H1 (cell line): Measurements from ENCODE around the gene UHRF2. TPM values are rescaled to one million over a fixed set of nuclear protein-coding genes. Genes with fewer than 3 reads are reported as not detected.

Source experiments
- CTCF ChIA-PET: fragments of 300-600 bp; sonication (Branson Sonifier 250); formaldehyde crosslinking; loops from one replicate; lab custom pipeline; 2021; ENCODE audit not compliant: partially characterized antibody; lab: Charles Lee
- POLR2A ChIA-PET: fragments of 300-600 bp; sonication (Branson Sonifier 250); formaldehyde crosslinking; loops from one replicate; lab custom pipeline; 2021; ENCODE audit warnings: inconsistent platforms; ENCODE audit not compliant: partially characterized antibody; lab: Charles Lee
- DNase-seq, 2 experiments: peaks; one replicate each; pipeline versions ENCODE4 v3.0.0 to v3.0.0-alpha.2; 2010 to 2022; ENCODE audit warnings: low spot score in 2 of 2, low read depth in 1 of 2, mixed read lengths in 1 of 2
- FAIRE-seq: peaks from 2 replicates; lab custom pipeline; 2011; peaks lifted over from hg19 to GRCh38; lab: Jason Lieb, UNC
- H2AFZ ChIP-seq: 2 replicates; pipeline ENCODE4 v1.8.1; 2012; ENCODE audit warnings: low read length, inconsistent platforms
- H2AK5ac ChIP-seq: 2 replicates; pipeline ENCODE4 v1.6.1; 2013; ENCODE audit warnings: low read depth, low read length
- H2BK120ac ChIP-seq: replicated peaks from 2 replicates; pipeline ENCODE3; 2013; ENCODE audit warnings: low read depth, low read length, inconsistent platforms
- H2BK12ac ChIP-seq: 2 replicates; pipeline ENCODE4 v1.6.1; 2013; ENCODE audit warnings: low read depth, low read length
- H2BK15ac ChIP-seq: 2 replicates; pipeline ENCODE4 v1.6.1; 2013; ENCODE audit warnings: low read length
- H2BK20ac ChIP-seq: 2 replicates; pipeline ENCODE4 v1.6.1; 2013; ENCODE audit warnings: low read length
- H2BK5ac ChIP-seq: 2 replicates; pipeline ENCODE4 v1.6.1; 2013; ENCODE audit warnings: low read depth, low read length
- H3K14ac ChIP-seq: 2 replicates; pipeline ENCODE4 v1.6.1; 2013; ENCODE audit warnings: inconsistent platforms; ENCODE audit not compliant: insufficient read length
- H3K18ac ChIP-seq: 2 replicates; pipeline ENCODE4 v1.6.1; 2013; ENCODE audit warnings: low read length; ENCODE audit errors: extremely low read depth
- H3K23ac ChIP-seq: 2 replicates; pipeline ENCODE4 v1.6.1; 2013; ENCODE audit warnings: inconsistent platforms; ENCODE audit not compliant: insufficient read length
- H3K23me2 ChIP-seq: 2 replicates; pipeline ENCODE4 v1.6.1; 2013; ENCODE audit warnings: low read depth, low read length
- H3K27ac ChIP-seq: 2 replicates; pipeline ENCODE4 v1.6.1; 2011; ENCODE audit warnings: low read depth, low read length, inconsistent platforms
- H3K27me3 ChIP-seq, 4 experiments: replicated peaks in 1 of 4; 1 replicate in 1 of 4; 2 replicates in 3 of 4; pipeline versions ENCODE4 v1.6.1 to v1.8.1; 2011 to 2013; ENCODE audit warnings: low read length in 3 of 4, mild to moderate bottlenecking in 3 of 4, inconsistent platforms in 2 of 4, mixed read lengths in 2 of 4, moderate library complexity in 1 of 4; ENCODE audit not compliant: control insufficient read depth in 3 of 4, insufficient read depth in 3 of 4; ENCODE audit errors: extremely low read depth in 1 of 4
- H3K36me3 ChIP-seq, 4 experiments: 2 replicates each; pipeline versions ENCODE4 v1.6.1 to v1.8.1; 2011 to 2013; ENCODE audit warnings: mild to moderate bottlenecking in 4 of 4, low read length in 3 of 4, moderate library complexity in 2 of 4, control low read depth in 1 of 4, inconsistent platforms in 1 of 4; ENCODE audit not compliant: insufficient read depth in 4 of 4, control insufficient read depth in 2 of 4
- H3K4ac ChIP-seq: replicated peaks from 2 replicates; pipeline ENCODE3; 2013; ENCODE audit warnings: low read length, low read depth, mixed read lengths, inconsistent platforms; ENCODE audit not compliant: insufficient read length
- H3K4me1 ChIP-seq, 4 experiments: replicated peaks in 1 of 4; 1 replicate in 1 of 4; 2 replicates in 3 of 4; pipeline versions ENCODE4 v1.6.1 to v1.8.1; 2011 to 2013; ENCODE audit warnings: low read length in 3 of 4, inconsistent platforms in 2 of 4, mixed read lengths in 1 of 4; ENCODE audit not compliant: insufficient read depth in 4 of 4, control insufficient read depth in 3 of 4
- H3K4me2 ChIP-seq, 2 experiments: 2 replicates each; pipeline versions ENCODE4 v1.6.1 to v1.8.1; 2011 to 2013; ENCODE audit warnings: low read depth in 2 of 2, low read length in 2 of 2, control low read depth in 1 of 2, inconsistent platforms in 1 of 2, mild to moderate bottlenecking in 1 of 2; ENCODE audit not compliant: insufficient read depth in 1 of 2
- H3K4me3 ChIP-seq, 4 experiments: fragments of 200-600, 300-600 bp in 1 of 4; sonication (generic), shearing (Covaris generic), sonication (Bioruptor Twin) in 1 of 4; 2 replicates each; pipeline versions ENCODE4 v1.5.1 to v1.8.1; 2011 to 2016; ENCODE audit warnings: low read length in 4 of 4, low read depth in 3 of 4, control low read depth in 2 of 4, inconsistent platforms in 2 of 4, mild to moderate bottlenecking in 2 of 4, mixed read lengths in 1 of 4, moderate library complexity in 1 of 4; ENCODE audit not compliant: insufficient read depth in 2 of 4; ENCODE audit errors: extremely low read depth in 1 of 4
- H3K56ac ChIP-seq: replicated peaks from 2 replicates; pipeline ENCODE3; 2013; ENCODE audit warnings: low read depth, mild to moderate bottlenecking, mixed read lengths, low read length, inconsistent platforms; ENCODE audit not compliant: insufficient read length
- H3K79me1 ChIP-seq: 2 replicates; pipeline ENCODE4 v1.6.1; 2013; ENCODE audit warnings: low read depth, low read length, control low read depth
- H3K79me2 ChIP-seq, 2 experiments: 2 replicates each; pipeline versions ENCODE4 v1.6.1 to v1.8.1; 2012 to 2013; ENCODE audit warnings: low read length in 2 of 2, mild to moderate bottlenecking in 2 of 2, inconsistent platforms in 1 of 2; ENCODE audit not compliant: insufficient read depth in 2 of 2, control insufficient read depth in 1 of 2
- H3K9ac ChIP-seq, 4 experiments: replicated peaks in 1 of 4; 1 replicate in 1 of 4; 2 replicates in 3 of 4; pipeline versions ENCODE4 v1.6.1 to v1.8.1; 2011 to 2013; ENCODE audit warnings: low read depth in 3 of 4, low read length in 3 of 4, control low read depth in 2 of 4, mild to moderate bottlenecking in 2 of 4, moderate library complexity in 2 of 4, inconsistent platforms in 1 of 4; ENCODE audit errors: extremely low read depth in 1 of 4
- H3K9me3 ChIP-seq, 2 experiments: 2 replicates each; pipeline versions ENCODE4 v1.6.1 to v1.8.1; 2012 to 2013; ENCODE audit warnings: mild to moderate bottlenecking in 2 of 2, moderate library complexity in 2 of 2, control low read depth in 1 of 2, inconsistent platforms in 1 of 2, low read depth in 1 of 2, low read length in 1 of 2, mixed read lengths in 1 of 2; ENCODE audit not compliant: insufficient read depth in 2 of 2
- H4K20me1 ChIP-seq, 2 experiments: replicated peaks in 1 of 2; 2 replicates each; pipeline versions ENCODE3 to v1.8.1; 2011 to 2013; ENCODE audit warnings: inconsistent platforms in 2 of 2, low read length in 2 of 2, mild to moderate bottlenecking in 1 of 2; ENCODE audit not compliant: insufficient read depth in 2 of 2, control insufficient read depth in 1 of 2
- H4K5ac ChIP-seq: 2 replicates; pipeline ENCODE4 v1.6.1; 2013; ENCODE audit warnings: low read length, low read depth, mixed read lengths, inconsistent platforms; ENCODE audit not compliant: insufficient read length
- H4K8ac ChIP-seq: 2 replicates; pipeline ENCODE4 v1.8.0; 2013; ENCODE audit warnings: mild to moderate bottlenecking, moderate library complexity, low read length, inconsistent platforms; ENCODE audit not compliant: insufficient read depth; ENCODE audit errors: extremely low read depth
- H4K91ac ChIP-seq: replicated peaks from 2 replicates; pipeline ENCODE3; 2013; ENCODE audit warnings: low read length, mixed read lengths, inconsistent platforms; ENCODE audit not compliant: insufficient read length
- CBX8 ChIP-seq: fragments of 300-800, 300-1000 bp; sonication (generic); IDR thresholded peaks from 2 replicates; pipeline ENCODE4 v1.7.1; 2016; ENCODE audit warnings: low read depth, low read length, borderline replicate concordance
- KDM4A ChIP-seq: IDR thresholded peaks from one replicate; pipeline ENCODE4 v1.7.1; 2012; ENCODE audit warnings: low read depth, mild to moderate bottlenecking, moderate library complexity, low read length, inconsistent platforms; ENCODE audit not compliant: severe bottlenecking
- POLR2AphosphoS5 ChIP-seq: IDR thresholded peaks from 2 replicates; pipeline ENCODE4 v1.6.1; 2011; ENCODE audit warnings: low read depth, low read length
- SAP30 ChIP-seq: fragments of 300-600 bp; sonication (generic); IDR thresholded peaks from 2 replicates; pipeline ENCODE4 v1.7.1; 2012; ENCODE audit warnings: low read length, moderate library complexity, mild to moderate bottlenecking, inconsistent platforms; ENCODE audit not compliant: insufficient read depth, insufficient replicate concordance
- SIRT6 ChIP-seq: IDR thresholded peaks from one replicate; pipeline ENCODE4 v1.7.1; 2012; ENCODE audit warnings: low read length, inconsistent platforms
- SRF ChIP-seq: IDR thresholded peaks from 2 replicates; pipeline ENCODE4 v1.6.1; 2011; ENCODE audit warnings: mild to moderate bottlenecking, low read depth, low read length, moderate library complexity
- TAF1 ChIP-seq: IDR thresholded peaks from 2 replicates; pipeline ENCODE4 v1.6.1; 2011; ENCODE audit warnings: mild to moderate bottlenecking, low read depth, low read length
- TCF12 ChIP-seq: IDR thresholded peaks from 2 replicates; pipeline ENCODE4 v1.6.1; 2011; ENCODE audit warnings: low read depth, mild to moderate bottlenecking, low read length
- WGBS, 2 experiments: shearing (Covaris generic) in 1 of 2; methylation state at CpG; one replicate each; pipeline versions ENCODE4 v1.1.6 to v1.1.7; 2013 to 2015; ENCODE audit warnings: low lambda C conversion rate in 2 of 2, mixed read lengths in 2 of 2, inconsistent platforms in 1 of 2, low coverage in 1 of 2, missing lambda C conversion rate in 1 of 2; ENCODE audit not compliant: insufficient replicate concordance in 2 of 2, insufficient coverage in 1 of 2, insufficient read length in 1 of 2; ENCODE audit errors: extremely low coverage in 1 of 2, missing lambda C conversion rate in 1 of 2; 5-methylcytosine and 5-hydroxymethylcytosine counted together
- polyA plus RNA-seq, 7 experiments: library from polyadenylated mRNA; depleted of rRNA in 3 of 7; stranded (reverse) in 5 of 7; unstranded in 2 of 7; fragments of >200 nt in 5 of 7; fragments of 200-250 nt in 2 of 7; gene quantifications; 1 replicate in 5 of 7; 2 replicates in 1 of 7; 4 replicates in 1 of 7; pipeline versions ENCODE4 v1.2.1 to v1.2.3, GENCODE V29; 2011 to 2013; ENCODE audit warnings: missing spikeins in 2 of 7, mixed read lengths in 2 of 7
- total RNA-seq: library from RNA; stranded (reverse); fragmentation: NEBNext Ultra II Directional; extraction: Animal tissue kit (Norgen Biotek cat#: 25700); gene quantifications from 2 replicates; pipeline ENCODE4 v1.2.1, GENCODE V29; 2021
- TF ChIP-seq, protein P1 (sequence below), 3 experiments: IDR thresholded peaks; 1 replicate in 2 of 3; 2 replicates in 1 of 3; pipeline versions ENCODE4 v1.5.1 to v1.6.1; 2011; ENCODE audit warnings: low read length in 3 of 3, mild to moderate bottlenecking in 3 of 3, inconsistent platforms in 2 of 3, low read depth in 1 of 3, moderate library complexity in 1 of 3; ENCODE audit not compliant: insufficient read depth in 1 of 3; ENCODE audit errors: control extremely low read depth in 1 of 3

UHRF2 gene
- total and polyA plus RNA-seq, 2 of the 8 experiments (the other 6 are each of a cell fraction or from before 2014, with no cell fraction given) = 31.8 to 48.0 TPM

DNA sequence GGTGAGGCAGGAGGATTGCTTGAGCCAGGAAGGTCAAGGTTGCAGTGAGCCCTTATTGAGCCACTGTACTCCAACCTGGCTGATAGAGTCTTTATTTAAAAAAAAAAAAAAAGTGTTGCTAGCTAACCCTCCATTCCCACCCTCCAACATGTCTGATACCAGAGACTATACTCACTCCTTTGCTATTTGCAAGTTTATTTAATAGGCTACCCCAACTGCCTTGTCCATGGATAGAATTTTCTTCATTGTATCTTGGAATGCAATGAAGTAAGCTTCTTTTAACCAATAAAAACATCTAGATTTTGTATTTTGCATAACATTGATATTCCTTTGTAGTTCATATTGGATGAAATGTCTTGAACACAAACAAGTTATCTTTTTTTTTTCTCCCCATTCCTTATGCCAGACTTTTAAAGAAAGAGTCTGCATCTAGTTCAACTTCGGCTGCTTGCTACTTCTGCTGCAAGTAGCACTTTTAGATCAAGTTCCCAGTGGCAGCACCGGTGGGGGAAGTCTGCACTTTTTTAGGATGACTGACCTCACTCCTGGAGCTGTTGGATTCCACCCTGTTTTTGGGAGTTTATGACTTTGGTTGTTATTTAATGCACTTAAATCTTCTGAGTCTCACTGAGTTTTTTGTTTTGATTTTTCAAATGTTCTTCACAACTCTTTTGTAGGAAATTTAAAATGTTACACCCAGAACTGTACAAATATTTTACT is 112.5 kb downstream of the UHRF2 start:
- POLR2A ChIA-PET = interaction anchor here (1.0 kb wide), 1 partner anchor 15 kb away, joined by 6 read pairs; no protein-coding TSS in a partner anchor
- CTCF ChIA-PET = interaction anchor here (0.5 to 1.6 kb wide), 11 partner anchors 9 to 172 kb away, joined by 3 to 7 read pairs (median 3); no protein-coding TSS in a partner anchor
- no peak for FAIRE-seq

More for the DNA sequence above, 112.5 kb downstream of the UHRF2 start:
- no peak overlapping the region for H4K5ac ChIP-seq
- no peak overlapping the region for H2BK20ac ChIP-seq
- no peak overlapping the region for H3K27ac ChIP-seq
- no peak overlapping the region for H3K18ac ChIP-seq
- no peak overlapping the region for H2BK5ac ChIP-seq
- DNase-seq = no peak
- H4K91ac ChIP-seq = no peak overlapping the region
- no peak overlapping the region for H3K9ac ChIP-seq
- no peak overlapping the region for H2BK120ac ChIP-seq
- H3K4me3 ChIP-seq = no peak overlapping the region
- H3K4me1 ChIP-seq = peaks cover 0 to 3% (median 0%) of the 10 kb centered on the region in 4 experiments; a peak in 3 of 7 replicates
- no peak overlapping the region for H2AK5ac ChIP-seq
- H3K79me1 ChIP-seq = no peaks in the 10 kb centered on the region
- no peak overlapping the region for H3K56ac ChIP-seq
- WGBS, 2 experiments = 82% methylated on average over 2 of the region's 2 CpGs; no CpG with 5 or more reads in 1 of the 2 experiments
- H3K36me3 ChIP-seq = no peaks in the 10 kb centered on the region; a peak in 1 of 8 replicates
- no peak overlapping the region for H3K4me2 ChIP-seq
- H4K20me1 ChIP-seq = peaks cover 0 to 2% of the 10 kb centered on the region in 2 experiments
- H4K8ac ChIP-seq = no peak overlapping the region
- no peak overlapping the region for H2AFZ ChIP-seq
- H3K23ac ChIP-seq = no peak overlapping the region
- H3K23me2 ChIP-seq = peaks cover 2% of the 10 kb centered on the region; the same call in 1 of the 2 replicates
- H3K27me3 ChIP-seq = no peaks in the 10 kb centered on the region
- no peak overlapping the region for H3K4ac ChIP-seq
- no peaks in the 10 kb centered on the region for H3K79me2 ChIP-seq
- H3K9me3 ChIP-seq = no peaks in the 10 kb centered on the region; a peak in 1 of 4 replicates
- no peak overlapping the region for H3K14ac ChIP-seq
- H2BK15ac ChIP-seq = no peak overlapping the region
- TF ChIP-seq POLR2AphosphoS5 = no peak
- TF ChIP-seq KDM4A = no peak
- no peak for TF ChIP-seq CBX8
- TF ChIP-seq, protein P1, sequence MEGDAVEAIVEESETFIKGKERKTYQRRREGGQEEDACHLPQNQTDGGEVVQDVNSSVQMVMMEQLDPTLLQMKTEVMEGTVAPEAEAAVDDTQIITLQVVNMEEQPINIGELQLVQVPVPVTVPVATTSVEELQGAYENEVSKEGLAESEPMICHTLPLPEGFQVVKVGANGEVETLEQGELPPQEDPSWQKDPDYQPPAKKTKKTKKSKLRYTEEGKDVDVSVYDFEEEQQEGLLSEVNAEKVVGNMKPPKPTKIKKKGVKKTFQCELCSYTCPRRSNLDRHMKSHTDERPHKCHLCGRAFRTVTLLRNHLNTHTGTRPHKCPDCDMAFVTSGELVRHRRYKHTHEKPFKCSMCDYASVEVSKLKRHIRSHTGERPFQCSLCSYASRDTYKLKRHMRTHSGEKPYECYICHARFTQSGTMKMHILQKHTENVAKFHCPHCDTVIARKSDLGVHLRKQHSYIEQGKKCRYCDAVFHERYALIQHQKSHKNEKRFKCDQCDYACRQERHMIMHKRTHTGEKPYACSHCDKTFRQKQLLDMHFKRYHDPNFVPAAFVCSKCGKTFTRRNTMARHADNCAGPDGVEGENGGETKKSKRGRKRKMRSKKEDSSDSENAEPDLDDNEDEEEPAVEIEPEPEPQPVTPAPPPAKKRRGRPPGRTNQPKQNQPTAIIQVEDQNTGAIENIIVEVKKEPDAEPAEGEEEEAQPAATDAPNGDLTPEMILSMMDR (IDR thresholded peaks at IDR 0.05; ENCODE audit: control extremely low read depth in 1 of 3, insufficient read depth in 1 of 3, low read depth in 1 of 3, low read length in 3 of 3) = no peak
- TF ChIP-seq SAP30 = no peak
- TF ChIP-seq TCF12 = no peak
- no peak for TF ChIP-seq SRF
- TF ChIP-seq SIRT6 = no peak
- TF ChIP-seq TAF1 = no peak
- no peak overlapping the region for H2BK12ac ChIP-seq
